ENCODE data around the gene ASRGL1. TPM values are rescaled to one million over a fixed set of nuclear protein-coding genes. Genes with fewer than 3 reads are reported as not detected.

Gene ASRGL1
- total and polyA plus RNA-seq, 2 of the 13 experiments (the other 11 are each of a cell fraction or from before 2014, with no cell fraction given): 50.8 to 97.5 TPM

GRCh38 chr11:62340269-62340901 is 3.1 kb downstream of the ASRGL1 start (continued):
- TF ChIP-seq ARID3A (IDR thresholded peaks at IDR 0.05; ENCODE audit: low read depth, low read length) (peak; percentile 44; the same call in 1 of the 2 replicates), IKZF1 (IDR thresholded peaks at IDR 0.05) (no peak), NAIF1 (CRISPR knock-in tag; IDR thresholded peaks at IDR 0.05; ENCODE audit: borderline replicate concordance) (no peak), NCOR1 (IDR thresholded peaks at IDR 0.05; ENCODE audit: borderline replicate concordance, low read length) (peak; percentile 56), THAP8 (CRISPR knock-in tag; IDR thresholded peaks at IDR 0.05; ENCODE audit: borderline replicate concordance) (no peak), ZFYVE20 (CRISPR knock-in tag; IDR thresholded peaks at IDR 0.05; ENCODE audit: borderline replicate concordance, low read depth) (no peak), ZNF143 (CRISPR knock-in tag; IDR thresholded peaks at IDR 0.05) (peak; percentile 83), KLF15 (CRISPR knock-in tag; IDR thresholded peaks at IDR 0.05; ENCODE audit: borderline replicate concordance) (no peak), ZSCAN31 (CRISPR knock-in tag; IDR thresholded peaks at IDR 0.05; ENCODE audit: low read depth) (no peak), TCF12 (IDR thresholded peaks at IDR 0.05) (no peak), TCF12 (CRISPR knock-in tag; IDR thresholded peaks at IDR 0.05) (0 out of 2 replicates have a peak, but pooled peaks have one; percentile 47), NFIC (IDR thresholded peaks at IDR 0.05; ENCODE audit: low read length) (peak; percentile 39; the same call in 1 of the 2 replicates), ISL2 (CRISPR knock-in tag; IDR thresholded peaks at IDR 0.05) (peak; percentile 49), EED (CRISPR knock-in tag; IDR thresholded peaks at IDR 0.05) (no peak), ZNF142 (CRISPR knock-in tag; IDR thresholded peaks at IDR 0.05) (no peak), KDM6A (CRISPR knock-in tag; IDR thresholded peaks at IDR 0.05; ENCODE audit: low read depth) (peak; percentile 51; the same call in 1 of the 2 replicates), PHF5A (CRISPR knock-in tag; IDR thresholded peaks at IDR 0.05; ENCODE audit: low read depth, unreplicated experiment) (no peak), RBAK (CRISPR knock-in tag; IDR thresholded peaks at IDR 0.05) (no peak)
- TF ChIP-seq, protein P1, sequence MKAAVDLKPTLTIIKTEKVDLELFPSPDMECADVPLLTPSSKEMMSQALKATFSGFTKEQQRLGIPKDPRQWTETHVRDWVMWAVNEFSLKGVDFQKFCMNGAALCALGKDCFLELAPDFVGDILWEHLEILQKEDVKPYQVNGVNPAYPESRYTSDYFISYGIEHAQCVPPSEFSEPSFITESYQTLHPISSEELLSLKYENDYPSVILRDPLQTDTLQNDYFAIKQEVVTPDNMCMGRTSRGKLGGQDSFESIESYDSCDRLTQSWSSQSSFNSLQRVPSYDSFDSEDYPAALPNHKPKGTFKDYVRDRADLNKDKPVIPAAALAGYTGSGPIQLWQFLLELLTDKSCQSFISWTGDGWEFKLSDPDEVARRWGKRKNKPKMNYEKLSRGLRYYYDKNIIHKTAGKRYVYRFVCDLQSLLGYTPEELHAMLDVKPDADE (CRISPR knock-in tag; IDR thresholded peaks at IDR 0.05): no peak
- TF ChIP-seq, protein P2, sequence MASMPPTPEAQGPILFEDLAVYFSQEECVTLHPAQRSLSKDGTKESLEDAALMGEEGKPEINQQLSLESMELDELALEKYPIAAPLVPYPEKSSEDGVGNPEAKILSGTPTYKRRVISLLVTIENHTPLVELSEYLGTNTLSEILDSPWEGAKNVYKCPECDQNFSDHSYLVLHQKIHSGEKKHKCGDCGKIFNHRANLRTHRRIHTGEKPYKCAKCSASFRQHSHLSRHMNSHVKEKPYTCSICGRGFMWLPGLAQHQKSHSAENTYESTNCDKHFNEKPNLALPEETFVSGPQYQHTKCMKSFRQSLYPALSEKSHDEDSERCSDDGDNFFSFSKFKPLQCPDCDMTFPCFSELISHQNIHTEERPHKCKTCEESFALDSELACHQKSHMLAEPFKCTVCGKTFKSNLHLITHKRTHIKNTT (CRISPR knock-in tag; IDR thresholded peaks at IDR 0.05): no peak

Data from HepG2 (cell line).